IMR-90 (cell line): ENCODE data around the gene NTRK3. TPM values are rescaled to one million over a fixed set of nuclear protein-coding genes. Genes with fewer than 3 reads are reported as not detected.

ENCODE experiments used
- ATAC-seq: fragments of 200-7000 bp; cut with Tn5 transposase; 2 replicates; pipeline ENCODE4 v1.9.1; 2020; ENCODE audit warnings: low read depth, mild to moderate bottlenecking, moderate library complexity
- BruUV-seq: library from RNA; stranded (reverse); fragments of 400-500 nt; replicated peaks from 2 replicates; lab custom pipeline; 2021; lab: Mats Ljungman, UMichigan
- CTCF ChIA-PET: fragments of 300-600 bp; formaldehyde crosslinking; extraction: SDS; loops from one replicate; lab custom pipeline; 2021; ENCODE audit warnings: antibody characterized with exemption; lab: Yijun Ruan, JAX
- POLR2A ChIA-PET: fragments of 300-600 bp; sonication (Branson Sonifier 250); formaldehyde crosslinking; loops from one replicate; lab custom pipeline; 2022; ENCODE audit warnings: antibody characterized with exemption; ENCODE audit not compliant: unreplicated experiment; lab: Charles Lee
- DNase-seq: peaks from one replicate; pipeline ENCODE4 v3.0.0; 2013
- H2AFZ ChIP-seq: replicated peaks from 2 replicates; pipeline ENCODE3; 2013; ENCODE audit warnings: low read length, mild to moderate bottlenecking; ENCODE audit not compliant: poor library complexity
- H2AK5ac ChIP-seq: 2 replicates; pipeline ENCODE4 v1.6.1; 2013; ENCODE audit warnings: low read depth, low read length, inconsistent platforms
- H2AK9ac ChIP-seq: replicated peaks from 2 replicates; pipeline ENCODE3; 2013; ENCODE audit warnings: mild to moderate bottlenecking, low read depth, low read length, moderate library complexity; ENCODE audit not compliant: poor library complexity
- H2BK120ac ChIP-seq: 2 replicates; pipeline ENCODE4 v1.6.1; 2013; ENCODE audit warnings: low read depth, low read length, inconsistent platforms
- H2BK15ac ChIP-seq: 3 replicates; pipeline ENCODE4 v1.6.1; 2013; ENCODE audit warnings: low read depth, low read length, inconsistent platforms
- H2BK20ac ChIP-seq: 2 replicates; pipeline ENCODE4 v1.6.1; 2013; ENCODE audit warnings: low read depth, mild to moderate bottlenecking, inconsistent platforms, low read length, moderate library complexity
- H2BK5ac ChIP-seq: 2 replicates; pipeline ENCODE4 v1.6.1; 2013; ENCODE audit warnings: mild to moderate bottlenecking, low read depth, low read length, inconsistent platforms; ENCODE audit not compliant: poor library complexity, severe bottlenecking
- H3K14ac ChIP-seq: replicated peaks from 2 replicates; pipeline ENCODE4 v1.6.1; 2013; ENCODE audit warnings: low read depth, low read length, inconsistent platforms
- H3K18ac ChIP-seq: 2 replicates; pipeline ENCODE4 v1.6.1; 2013; ENCODE audit warnings: low read depth, low read length, control low read depth
- H3K23ac ChIP-seq: 2 replicates; pipeline ENCODE4 v1.6.1; 2013; ENCODE audit warnings: low read depth, low read length, inconsistent platforms
- H3K27ac ChIP-seq: 2 replicates; pipeline ENCODE4 v1.5.1; 2013; ENCODE audit warnings: mild to moderate bottlenecking, control low read depth, low read length; ENCODE audit not compliant: insufficient read depth
- H3K27me3 ChIP-seq: 2 replicates; pipeline ENCODE4 v1.6.1; 2013; ENCODE audit warnings: low read length; ENCODE audit not compliant: control insufficient read depth, insufficient read depth
- H3K36me3 ChIP-seq: 2 replicates; pipeline ENCODE4 v1.6.1; 2013; ENCODE audit warnings: low read length, mixed read lengths; ENCODE audit not compliant: control insufficient read depth, insufficient read depth
- H3K4ac ChIP-seq: 2 replicates; pipeline ENCODE4 v1.6.1; 2013; ENCODE audit warnings: low read depth, low read length, inconsistent platforms
- H3K4me1 ChIP-seq: 2 replicates; pipeline ENCODE4 v1.6.1; 2013; ENCODE audit warnings: low read length, mixed read lengths; ENCODE audit not compliant: control insufficient read depth, insufficient read depth
- H3K4me2 ChIP-seq: 2 replicates; pipeline ENCODE4 v1.6.1; 2013; ENCODE audit warnings: low read depth, mild to moderate bottlenecking, control low read depth, low read length, moderate library complexity
- H3K4me3 ChIP-seq: 2 replicates; pipeline ENCODE4 v1.5.1; 2013; ENCODE audit warnings: low read depth, mild to moderate bottlenecking, control low read depth, low read length, moderate library complexity; ENCODE audit not compliant: insufficient read depth
- H3K56ac ChIP-seq: 2 replicates; pipeline ENCODE4 v1.6.1; 2013; ENCODE audit warnings: low read length, inconsistent platforms; ENCODE audit not compliant: insufficient read depth; ENCODE audit errors: extremely low read depth
- H3K79me1 ChIP-seq, 2 experiments: 2 replicates each; pipeline ENCODE4 v1.6.1; 2013; ENCODE audit warnings: low read length in 2 of 2, inconsistent platforms in 1 of 2, low read depth in 1 of 2
- H3K9ac ChIP-seq: 2 replicates; pipeline ENCODE4 v1.6.1; 2013; ENCODE audit warnings: low read depth, low read length, control low read depth
- H3K9me1 ChIP-seq: 2 replicates; pipeline ENCODE4 v1.6.1; 2013; ENCODE audit warnings: low read length, inconsistent platforms; ENCODE audit not compliant: insufficient read depth
- H3K9me3 ChIP-seq: 2 replicates; pipeline ENCODE4 v1.6.1; 2013; ENCODE audit warnings: low read length; ENCODE audit not compliant: control insufficient read depth, insufficient read depth
- H4K20me1 ChIP-seq: 2 replicates; pipeline ENCODE4 v1.6.1; 2013; ENCODE audit warnings: low read length, inconsistent platforms; ENCODE audit not compliant: insufficient read depth
- H4K5ac ChIP-seq: 2 replicates; pipeline ENCODE4 v1.6.1; 2013; ENCODE audit warnings: mild to moderate bottlenecking, low read depth, low read length, control low read depth
- H4K8ac ChIP-seq, 2 experiments: 2 replicates each; pipeline ENCODE4 v1.6.1; 2013; ENCODE audit warnings: low read depth in 2 of 2, low read length in 2 of 2, control low read depth in 1 of 2, inconsistent platforms in 1 of 2
- H4K91ac ChIP-seq: 2 replicates; pipeline ENCODE4 v1.6.1; 2013; ENCODE audit warnings: low read depth, low read length, inconsistent platforms; ENCODE audit not compliant: insufficient read depth
- CEBPB ChIP-seq: IDR thresholded peaks from 2 replicates; pipeline ENCODE4 v1.6.1; 2012; ENCODE audit warnings: low read depth, low read length, improper control_type of control experiment
- WGBS, 2 experiments: methylation state at CpG; one replicate each; pipeline versions ENCODE4 v1.1.5 to v1.1.7; 2013; ENCODE audit warnings: missing lambda C conversion rate in 2 of 2; ENCODE audit not compliant: insufficient read length in 1 of 2; ENCODE audit errors: extremely low coverage in 2 of 2; 5-methylcytosine and 5-hydroxymethylcytosine counted together
- dilution Hi-C: fragments of 300-500 bp; cut with HindIII; formaldehyde crosslinking; loops from one replicate; pipeline ENCODE4 v1.14.3; 2018; ENCODE audit warnings: low sequenced_read_pairs; ENCODE audit not compliant: unreplicated experiment
- in situ Hi-C: fragments of 300-500 bp; cut with MboI; formaldehyde crosslinking; loops from 3 replicates; pipeline ENCODE4 v1.14.3; 2019; ENCODE audit warnings: low sequenced_read_pairs, inconsistent platforms, mixed read lengths
- intact Hi-C: fragments of 100-400 bp; cut with micrococcal nuclease; formaldehyde crosslinking; loops from 2 replicates; pipeline ENCODE4 v1.10.0; 2022
- polyA plus RNA-seq, 3 experiments: library from polyadenylated mRNA; depleted of rRNA; stranded (reverse); fragments of >200 nt; gene quantifications; 2 replicates each; pipeline ENCODE4 v1.2.3, GENCODE V29; 2012; ENCODE audit warnings: low replicate concordance in 1 of 3
- total RNA-seq: library from RNA; depleted of rRNA; stranded (reverse); fragments of >200 nt; gene quantifications from 2 replicates; pipeline ENCODE4 v1.2.3, GENCODE V29; 2012

NTRK3 gene
- total and polyA plus RNA-seq, 2 of the 4 experiments (the other 2 are of a cell fraction): under 0.01 to 0.15 TPM

GRCh38 chr15:88282614-88283013, 26.1 kb upstream of the NTRK3 start:
- TF ChIP-seq CEBPB: no peak
- H3K36me3 ChIP-seq: no peaks in the 10 kb centered on the region
- H3K27ac ChIP-seq: no peak overlapping the region
- no peak overlapping the region for H4K8ac ChIP-seq
- no peak overlapping the region for H3K14ac ChIP-seq
- no peak overlapping the region for H3K18ac ChIP-seq
- no peaks in the 10 kb centered on the region for H3K27me3 ChIP-seq
- H2AK9ac ChIP-seq: no peak overlapping the region
- ChIA-PET CTCF (no interaction called here), POLR2A (no interaction called here)
- H3K56ac ChIP-seq: no peak overlapping the region
- H3K4me1 ChIP-seq: no peaks in the 10 kb centered on the region
- H3K9me3 ChIP-seq: no peaks in the 10 kb centered on the region
- in situ Hi-C loops (no loop called here), intact Hi-C loops (no loop called here), dilution Hi-C loops (no loop called here)
- ATAC-seq (no peak), DNase-seq (no peak)
- no peaks in the 10 kb centered on the region for H3K79me1 ChIP-seq
- H4K5ac ChIP-seq: no peak overlapping the region
- H2BK20ac ChIP-seq: no peak overlapping the region
- H3K23ac ChIP-seq: no peak overlapping the region
- BruUV-seq: no TSS peak
- H3K4me2 ChIP-seq: no peak overlapping the region
- no peak overlapping the region for H2BK15ac ChIP-seq
- H3K9ac ChIP-seq: no peak overlapping the region
- no peak overlapping the region for H2BK5ac ChIP-seq
- no CpG with 5 or more reads among the region's 5 CpGs for WGBS, 2 experiments
- no peak overlapping the region for H2AK5ac ChIP-seq
- H3K4me3 ChIP-seq: no peak overlapping the region
- H4K20me1 ChIP-seq: no peaks in the 10 kb centered on the region
- no peak overlapping the region for H4K91ac ChIP-seq
- H3K4ac ChIP-seq: no peak overlapping the region
- H3K9me1 ChIP-seq: no peaks in the 10 kb centered on the region
- no peak overlapping the region for H2AFZ ChIP-seq
- H2BK120ac ChIP-seq: no peak overlapping the region
